ENCODE data around the gene ADRB1. TPM values are rescaled to one million over a fixed set of nuclear protein-coding genes. Genes with fewer than 3 reads are reported as not detected.

ADRB1 gene
- total and polyA plus RNA-seq, 2 of the 4 experiments (the other 2 are of a cell fraction) = not detected

DNA sequence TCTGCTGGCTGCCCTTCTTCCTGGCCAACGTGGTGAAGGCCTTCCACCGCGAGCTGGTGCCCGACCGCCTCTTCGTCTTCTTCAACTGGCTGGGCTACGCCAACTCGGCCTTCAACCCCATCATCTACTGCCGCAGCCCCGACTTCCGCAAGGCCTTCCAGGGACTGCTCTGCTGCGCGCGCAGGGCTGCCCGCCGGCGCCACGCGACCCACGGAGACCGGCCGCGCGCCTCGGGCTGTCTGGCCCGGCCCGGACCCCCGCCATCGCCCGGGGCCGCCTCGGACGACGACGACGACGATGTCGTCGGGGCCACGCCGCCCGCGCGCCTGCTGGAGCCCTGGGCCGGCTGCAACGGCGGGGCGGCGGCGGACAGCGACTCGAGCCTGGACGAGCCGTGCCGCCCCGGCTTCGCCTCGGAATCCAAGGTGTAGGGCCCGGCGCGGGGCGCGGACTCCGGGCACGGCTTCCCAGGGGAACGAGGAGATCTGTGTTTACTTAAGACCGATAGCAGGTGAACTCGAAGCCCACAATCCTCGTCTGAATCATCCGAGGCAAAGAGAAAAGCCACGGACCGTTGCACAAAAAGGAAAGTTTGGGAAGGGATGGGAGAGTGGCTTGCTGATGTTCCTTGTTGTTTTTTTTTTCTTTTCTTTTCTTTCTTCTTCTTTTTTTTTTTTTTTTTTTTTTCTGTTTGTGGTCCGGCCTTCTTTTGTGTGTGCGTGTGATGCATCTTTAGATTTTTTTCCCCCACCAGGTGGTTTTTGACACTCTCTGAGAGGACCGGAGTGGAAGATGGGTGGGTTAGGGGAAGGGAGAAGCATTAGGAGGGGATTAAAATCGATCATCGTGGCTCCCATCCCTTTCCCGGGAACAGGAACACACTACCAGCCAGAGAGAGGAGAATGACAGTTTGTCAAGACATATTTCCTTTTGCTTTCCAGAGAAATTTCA lies 1.7 kb downstream of the ADRB1 start (continued):
- TF ChIP-seq ELK1 (IDR thresholded peaks at IDR 0.05; ENCODE audit: borderline replicate concordance, low read depth, low read length) = no peak

GRCh38 chr10:114046087-114046458 lies 2.4 kb downstream of the ADRB1 start:
- dilution Hi-C loops (cut with HindIII; ENCODE audit: low sequenced_read_pairs, unreplicated experiment) (no loop called here), intact Hi-C loops (cut with micrococcal nuclease) (no loop called here), in situ Hi-C loops (cut with MboI; ENCODE audit: low sequenced_read_pairs) (no loop called here)
- no peak overlapping the region for H4K8ac ChIP-seq (ENCODE audit: low read depth in 2 of 2, low read length in 2 of 2)
- no peak overlapping the region for H2BK20ac ChIP-seq (ENCODE audit: low read depth, low read length)
- CTCF ChIA-PET = no interaction called here
- TF ChIP-seq MAFK (IDR thresholded peaks at IDR 0.05; ENCODE audit: low read depth, low read length) = no peak
- no peak for TF ChIP-seq SMC3 (IDR thresholded peaks at IDR 0.05; ENCODE audit: low read depth, low read length)
- no peak for TF ChIP-seq CTCF (conservative IDR thresholded peaks at IDR 0.05; ENCODE audit: low read depth, low read length)
- no peak for TF ChIP-seq CHD1 (IDR thresholded peaks at IDR 0.05; ENCODE audit: low read depth, low read length)
- TF ChIP-seq, protein P1, sequence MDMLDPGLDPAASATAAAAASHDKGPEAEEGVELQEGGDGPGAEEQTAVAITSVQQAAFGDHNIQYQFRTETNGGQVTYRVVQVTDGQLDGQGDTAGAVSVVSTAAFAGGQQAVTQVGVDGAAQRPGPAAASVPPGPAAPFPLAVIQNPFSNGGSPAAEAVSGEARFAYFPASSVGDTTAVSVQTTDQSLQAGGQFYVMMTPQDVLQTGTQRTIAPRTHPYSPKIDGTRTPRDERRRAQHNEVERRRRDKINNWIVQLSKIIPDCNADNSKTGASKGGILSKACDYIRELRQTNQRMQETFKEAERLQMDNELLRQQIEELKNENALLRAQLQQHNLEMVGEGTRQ (IDR thresholded peaks at IDR 0.05; ENCODE audit: low read depth, low read length) = no peak
- TF ChIP-seq RCOR1 (IDR thresholded peaks at IDR 0.05; ENCODE audit: insufficient replicate concordance, low read length) = no peak
- H3K14ac ChIP-seq (replicated peaks; ENCODE audit: low read depth, low read length) = no peak overlapping the region
- no peak overlapping the region for H3K4me3 ChIP-seq (ENCODE audit: insufficient read depth, low read depth, low read length)
- no peak overlapping the region for H3K4ac ChIP-seq (ENCODE audit: low read depth, low read length)
- peaks cover 3% of the 10 kb centered on the region; the same call in 1 of the 2 replicates for H3K9me3 ChIP-seq (ENCODE audit: control insufficient read depth, insufficient read depth, low read length)
- H3K4me1 ChIP-seq (ENCODE audit: control insufficient read depth, insufficient read depth, low read length) = peaks cover 3% of the 10 kb centered on the region; the same call in 1 of the 2 replicates
- H3K23ac ChIP-seq (ENCODE audit: low read depth, low read length) = no peak overlapping the region
- no peak overlapping the region for H2BK5ac ChIP-seq (ENCODE audit: low read depth, low read length, poor library complexity, severe bottlenecking)
- H2BK120ac ChIP-seq (ENCODE audit: low read depth, low read length) = no peak overlapping the region
- WGBS, 2 experiments (ENCODE audit: extremely low coverage in 2 of 2, insufficient read length in 1 of 2) = 0% methylated on average over 1 of the region's 7 CpGs; no CpG with 5 or more reads in 1 of the 2 experiments
- H4K20me1 ChIP-seq (ENCODE audit: insufficient read depth, low read length) = no peaks in the 10 kb centered on the region; the same call in 1 of the 2 replicates
- H4K5ac ChIP-seq (ENCODE audit: low read depth, low read length) = no peak overlapping the region
- POLR2A ChIA-PET (ENCODE audit: unreplicated experiment) = no interaction called here
- no peak overlapping the region for H3K4me2 ChIP-seq (ENCODE audit: low read depth, low read length)
- no peaks in the 10 kb centered on the region for H3K79me1 ChIP-seq (ENCODE audit: low read depth in 1 of 2, low read length in 2 of 2)
- no peak overlapping the region for H2AK5ac ChIP-seq (ENCODE audit: low read depth, low read length)
- BruUV-seq (replicated peaks) = no TSS peak
- no peak overlapping the region for H3K9ac ChIP-seq (ENCODE audit: low read depth, low read length)
- no peak for ATAC-seq (ENCODE audit: low read depth)
- H4K91ac ChIP-seq (ENCODE audit: insufficient read depth, low read depth, low read length) = no peak overlapping the region
- no peaks in the 10 kb centered on the region for H3K36me3 ChIP-seq (ENCODE audit: control insufficient read depth, insufficient read depth, low read length)
- no peak overlapping the region for H2AK9ac ChIP-seq (replicated peaks; ENCODE audit: low read depth, low read length, poor library complexity)
- H3K27ac ChIP-seq (ENCODE audit: insufficient read depth, low read length) = no peak overlapping the region
- H3K27me3 ChIP-seq (ENCODE audit: control insufficient read depth, insufficient read depth, low read length) = peaks cover 54% of the 10 kb centered on the region
- H3K9me1 ChIP-seq (ENCODE audit: insufficient read depth, low read length) = no peaks in the 10 kb centered on the region
- H2AFZ ChIP-seq (replicated peaks; ENCODE audit: low read length, poor library complexity) = no peak overlapping the region
- DNase-seq = no peak
- no peak overlapping the region for H3K18ac ChIP-seq (ENCODE audit: low read depth, low read length)
- no peak overlapping the region for H3K56ac ChIP-seq (ENCODE audit: extremely low read depth, insufficient read depth, low read length)
- H2BK15ac ChIP-seq (ENCODE audit: low read depth, low read length) = no peak overlapping the region
